ENCODE data around the gene DEFB125. TPM values are rescaled to one million over a fixed set of nuclear protein-coding genes. Genes with fewer than 3 reads are reported as not detected.

Gene DEFB125
- total RNA-seq: not detected

GRCh38 chr20:87401-87800 is at the start of gene DEFB125:
Gene DEFB125, plus strand, starts transcription at chr20:87672. Its CDS starts 38 bp downstream, at chr20:87710.

GRCh38 chr20:142290-142689 is 54.8 kb downstream of the DEFB125 start, which contains the start of gene DEFB126:
Gene DEFB126, plus strand, starts transcription at chr20:142590. Its CDS starts 39 bp downstream, at chr20:142629.

Other genes starting within 250 kb of the DEFB125 start
- not detected for gene DEFB126, start 54.9 kb downstream of the DEFB125 start, total RNA-seq
- gene DEFB127, start 69.8 kb downstream of the DEFB125 start, total RNA-seq: not detected
- gene DEFB128, start 102.0 kb downstream of the DEFB125 start, total RNA-seq: not detected
- not detected for gene DEFB129, start 139.6 kb downstream of the DEFB125 start, total RNA-seq
- gene DEFB132, start 170.1 kb downstream of the DEFB125 start, total RNA-seq: 0.18 TPM
- gene C20orf96, start 203.1 kb downstream of the DEFB125 start, total RNA-seq: 17.0 TPM
- 36.1 TPM for gene ZCCHC3, start 209.9 kb downstream of the DEFB125 start, total RNA-seq
- gene SOX12, start 237.9 kb downstream of the DEFB125 start, total RNA-seq: 15.1 TPM